ENCODE data around the gene RRP12. TPM values are rescaled to one million over a fixed set of nuclear protein-coding genes. Genes with fewer than 3 reads are reported as not detected.

RRP12 gene
- total and polyA plus RNA-seq, 2 of the 4 experiments (the other 2 are of a cell fraction), result 21.5 to 23.3 TPM

DNA sequence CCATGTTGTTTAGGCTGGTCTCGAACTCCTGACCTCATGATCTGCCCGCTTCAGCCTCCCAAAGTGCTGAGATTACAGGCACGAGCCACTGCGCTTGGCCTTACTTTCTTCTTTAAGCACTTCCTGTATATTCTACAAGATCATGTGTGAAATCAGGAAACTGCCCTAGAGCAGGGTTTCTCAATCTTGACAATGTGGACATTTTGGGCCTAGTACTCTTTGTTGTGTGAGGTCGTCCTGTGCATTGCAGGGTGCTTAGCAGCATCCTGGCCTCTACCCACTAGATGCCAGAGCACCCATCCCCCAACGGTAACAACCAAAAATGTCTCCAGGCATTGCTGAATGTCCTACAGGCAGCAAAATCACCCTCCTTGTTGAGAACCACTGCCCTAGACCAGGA, 24.7 kb downstream of the RRP12 start:
- Histone ChIP-seq H3K4ac (ENCODE audit: low read depth, low read length) (no peak overlapping the region), H4K20me1 (ENCODE audit: insufficient read depth, low read length) (no peaks in the 10 kb centered on the region), H3K9me3 (ENCODE audit: control insufficient read depth, insufficient read depth, low read length) (no peaks in the 10 kb centered on the region), H4K91ac (ENCODE audit: insufficient read depth, low read depth, low read length) (no peak overlapping the region), H2BK120ac (ENCODE audit: low read depth, low read length) (no peak overlapping the region), H3K14ac (replicated peaks; ENCODE audit: low read depth, low read length) (no peak overlapping the region), H3K18ac (ENCODE audit: low read depth, low read length) (no peak overlapping the region), H3K9ac (ENCODE audit: low read depth, low read length) (no peak overlapping the region), H2BK15ac (ENCODE audit: low read depth, low read length) (no peak overlapping the region), H3K27ac (ENCODE audit: insufficient read depth, low read length) (no peak overlapping the region), H3K4me1 (ENCODE audit: control insufficient read depth, insufficient read depth, low read length) (no peaks in the 10 kb centered on the region), H3K4me3 (ENCODE audit: insufficient read depth, low read depth, low read length) (no peak overlapping the region), H3K4me2 (ENCODE audit: low read depth, low read length) (no peak overlapping the region), H3K9me1 (ENCODE audit: insufficient read depth, low read length) (no peaks in the 10 kb centered on the region), H2BK20ac (ENCODE audit: low read depth, low read length) (no peak overlapping the region), H3K23ac (ENCODE audit: low read depth, low read length) (no peak overlapping the region), H2AK9ac (replicated peaks; ENCODE audit: low read depth, low read length, poor library complexity) (no peak overlapping the region), H2AK5ac (ENCODE audit: low read depth, low read length) (no peak overlapping the region), H3K56ac (ENCODE audit: extremely low read depth, insufficient read depth, low read length) (no peak overlapping the region), H3K79me1 (ENCODE audit: low read depth in 1 of 2, low read length in 2 of 2) (no peaks in the 10 kb centered on the region; a peak in 1 of 4 replicates), H3K36me3 (ENCODE audit: control insufficient read depth, insufficient read depth, low read length) (peaks cover 43% of the 10 kb centered on the region), H4K5ac (ENCODE audit: low read depth, low read length) (no peak overlapping the region), H3K27me3 (ENCODE audit: control insufficient read depth, insufficient read depth, low read length) (no peaks in the 10 kb centered on the region), H4K8ac (ENCODE audit: low read depth in 2 of 2, low read length in 2 of 2) (no peak overlapping the region), H2AFZ (replicated peaks; ENCODE audit: low read length, poor library complexity) (no peak overlapping the region), H2BK5ac (ENCODE audit: low read depth, low read length, poor library complexity, severe bottlenecking) (no peak overlapping the region)
- dilution Hi-C loops (cut with HindIII; ENCODE audit: low sequenced_read_pairs, unreplicated experiment), result no loop called here
- in situ Hi-C loops (cut with MboI; ENCODE audit: low sequenced_read_pairs), result no loop called here
- intact Hi-C loops (cut with micrococcal nuclease), result no loop called here
- WGBS, 2 experiments (ENCODE audit: extremely low coverage in 2 of 2, insufficient read length in 1 of 2), result 100% methylated on average over 2 of the region's 6 CpGs; no CpG with 5 or more reads in 1 of the 2 experiments
- DNase-seq (no peak), ATAC-seq (ENCODE audit: low read depth) (no peak)
- ChIA-PET POLR2A (ENCODE audit: unreplicated experiment) (interaction anchor here (0.6 kb wide), 1 partner anchor 1738 kb away, joined by 3 read pairs; no protein-coding TSS in a partner anchor), CTCF (no interaction called here)
- BruUV-seq (replicated peaks), result no TSS peak
- TF ChIP-seq BHLHE40 (IDR thresholded peaks at IDR 0.05; ENCODE audit: low read depth, low read length), result no peak
- TF ChIP-seq CHD1 (IDR thresholded peaks at IDR 0.05; ENCODE audit: low read depth, low read length), result no peak
- no peak for TF ChIP-seq RFX5 (IDR thresholded peaks at IDR 0.05; ENCODE audit: low read depth, low read length)
- TF ChIP-seq, protein P1, sequence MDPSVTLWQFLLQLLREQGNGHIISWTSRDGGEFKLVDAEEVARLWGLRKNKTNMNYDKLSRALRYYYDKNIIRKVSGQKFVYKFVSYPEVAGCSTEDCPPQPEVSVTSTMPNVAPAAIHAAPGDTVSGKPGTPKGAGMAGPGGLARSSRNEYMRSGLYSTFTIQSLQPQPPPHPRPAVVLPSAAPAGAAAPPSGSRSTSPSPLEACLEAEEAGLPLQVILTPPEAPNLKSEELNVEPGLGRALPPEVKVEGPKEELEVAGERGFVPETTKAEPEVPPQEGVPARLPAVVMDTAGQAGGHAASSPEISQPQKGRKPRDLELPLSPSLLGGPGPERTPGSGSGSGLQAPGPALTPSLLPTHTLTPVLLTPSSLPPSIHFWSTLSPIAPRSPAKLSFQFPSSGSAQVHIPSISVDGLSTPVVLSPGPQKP (IDR thresholded peaks at IDR 0.05; ENCODE audit: borderline replicate concordance, low read depth, low read length), result no peak
- TF ChIP-seq RCOR1 (IDR thresholded peaks at IDR 0.05; ENCODE audit: insufficient replicate concordance, low read length), result no peak
- no peak for TF ChIP-seq CEBPB (IDR thresholded peaks at IDR 0.05; ENCODE audit: low read depth, low read length)
- TF ChIP-seq NFE2L2 (IDR thresholded peaks at IDR 0.05; ENCODE audit: low read depth, low read length), result no peak
- no peak for TF ChIP-seq RAD21 (IDR thresholded peaks at IDR 0.05; ENCODE audit: low read length)
- TF ChIP-seq MXI1 (IDR thresholded peaks at IDR 0.05; ENCODE audit: borderline replicate concordance, low read depth, low read length), result no peak
- no peak for TF ChIP-seq POLR2A (IDR thresholded peaks at IDR 0.05; ENCODE audit: low read depth, low read length)
- no peak for TF ChIP-seq MAFK (IDR thresholded peaks at IDR 0.05; ENCODE audit: low read depth, low read length)
- TF ChIP-seq CTCF (conservative IDR thresholded peaks at IDR 0.05; ENCODE audit: low read depth, low read length), result no peak
- no peak for TF ChIP-seq SMC3 (IDR thresholded peaks at IDR 0.05; ENCODE audit: low read depth, low read length)
- no peak for TF ChIP-seq FOS (IDR thresholded peaks at IDR 0.05; ENCODE audit: low read depth, low read length)
- TF ChIP-seq, protein P2, sequence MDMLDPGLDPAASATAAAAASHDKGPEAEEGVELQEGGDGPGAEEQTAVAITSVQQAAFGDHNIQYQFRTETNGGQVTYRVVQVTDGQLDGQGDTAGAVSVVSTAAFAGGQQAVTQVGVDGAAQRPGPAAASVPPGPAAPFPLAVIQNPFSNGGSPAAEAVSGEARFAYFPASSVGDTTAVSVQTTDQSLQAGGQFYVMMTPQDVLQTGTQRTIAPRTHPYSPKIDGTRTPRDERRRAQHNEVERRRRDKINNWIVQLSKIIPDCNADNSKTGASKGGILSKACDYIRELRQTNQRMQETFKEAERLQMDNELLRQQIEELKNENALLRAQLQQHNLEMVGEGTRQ (IDR thresholded peaks at IDR 0.05; ENCODE audit: low read depth, low read length), result no peak

Measured in IMR-90 (cell line).